GM12878 (cell line): ENCODE measurements around the gene KRT78. TPM values are rescaled to one million over a fixed set of nuclear protein-coding genes. Genes with fewer than 3 reads are reported as not detected.

Source experiments
- ATAC-seq: fragments of 200-7000 bp; cut with Tn5 transposase; 3 replicates; pipeline ENCODE4 v1.9.1; 2020; ENCODE audit warnings: mild to moderate bottlenecking, moderate library complexity
- BruUV-seq: library from RNA; stranded (reverse); fragments of 400-500 nt; replicated peaks from 2 replicates; lab custom pipeline; 2021; lab: Mats Ljungman, UMichigan
- CTCF ChIA-PET: fragments of 300-600 bp; sonication (Branson Sonifier 250); formaldehyde crosslinking; extraction: SDS; loops from one replicate; lab custom pipeline; 2021; ENCODE audit warnings: inconsistent platforms; lab: Yijun Ruan, JAX
- POLR2A ChIA-PET: fragments of 350-600 bp; formaldehyde crosslinking; extraction: SDS; loops from one replicate; lab custom pipeline; 2021; ENCODE audit warnings: inconsistent platforms; lab: Charles Lee
- RAD21 ChIA-PET: fragments of 300-600 bp; sonication (Branson Sonifier 250); formaldehyde crosslinking; loops from one replicate; lab custom pipeline; 2023; ENCODE audit warnings: antibody characterized with exemption; ENCODE audit not compliant: unreplicated experiment; lab: Charles Lee
- SMC1A ChIA-PET: fragments of 300-600 bp; sonication (Branson Sonifier 250); formaldehyde crosslinking; loops from one replicate; lab custom pipeline; 2023; ENCODE audit not compliant: unreplicated experiment, uncharacterized antibody; lab: Charles Lee
- DNase-seq: peaks from one replicate; pipeline ENCODE4 v3.0.0-alpha.2; 2011; ENCODE audit warnings: low read depth, low spot score
- FAIRE-seq: peaks from 3 replicates; lab custom pipeline; 2011; peaks lifted over from hg19 to GRCh38; lab: Jason Lieb, UNC
- H2AFZ ChIP-seq: 2 replicates; pipeline ENCODE4 v1.6.0; 2011; ENCODE audit warnings: low read depth, low read length, control low read depth; ENCODE audit not compliant: control insufficient read depth
- H3K27ac ChIP-seq: 2 replicates; pipeline ENCODE4 v1.5.1; 2011; ENCODE audit warnings: control low read depth; ENCODE audit not compliant: control insufficient read depth, insufficient read depth
- H3K27me3 ChIP-seq, 2 experiments: replicated peaks in 1 of 2; 2 replicates each; pipeline versions ENCODE4 v1.6.0 to v1.6.1; 2011; ENCODE audit warnings: low read length in 1 of 2; ENCODE audit not compliant: control insufficient read depth in 2 of 2, insufficient read depth in 2 of 2
- H3K36me3 ChIP-seq, 2 experiments: 2 replicates each; pipeline ENCODE4 v1.5.1; 2011; ENCODE audit warnings: low read length in 1 of 2; ENCODE audit not compliant: control insufficient read depth in 2 of 2, insufficient read depth in 2 of 2
- H3K4me1 ChIP-seq: 2 replicates; pipeline ENCODE4 v1.6.1; 2011; ENCODE audit warnings: mild to moderate bottlenecking, low read length, moderate library complexity, mixed read lengths; ENCODE audit not compliant: control insufficient read depth, insufficient read depth
- H3K4me2 ChIP-seq: 2 replicates; pipeline ENCODE4 v1.6.0; 2011; ENCODE audit warnings: control low read depth; ENCODE audit not compliant: control insufficient read depth, insufficient read depth
- H3K4me3 ChIP-seq: fragments of 200-600 bp; sonication (generic); 2 replicates; pipeline ENCODE4 v1.5.1; 2016
- H3K79me2 ChIP-seq: 2 replicates; pipeline ENCODE4 v1.6.0; 2011; ENCODE audit warnings: low read length; ENCODE audit not compliant: control insufficient read depth, insufficient read depth
- H3K9ac ChIP-seq: 2 replicates; pipeline ENCODE4 v1.8.0; 2011; ENCODE audit warnings: low read length, control low read depth, mixed read lengths; ENCODE audit not compliant: control insufficient read depth, insufficient read depth
- H3K9me3 ChIP-seq: replicated peaks from 3 replicates; pipeline ENCODE4 v1.5.1; 2011; ENCODE audit warnings: mild to moderate bottlenecking, low read length; ENCODE audit not compliant: control insufficient read depth, insufficient read depth
- H4K20me1 ChIP-seq: 2 replicates; pipeline ENCODE4 v1.6.0; 2011; ENCODE audit not compliant: control insufficient read depth, insufficient read depth
- BCL11A ChIP-seq: IDR thresholded peaks from 2 replicates; pipeline ENCODE4 v1.6.1; 2011; ENCODE audit warnings: low read depth, low read length
- EED ChIP-seq: sonication (generic); IDR thresholded peaks from 2 replicates; pipeline ENCODE4 v1.6.1; 2016; ENCODE audit warnings: antibody characterized with exemption, low read depth
- MTA3 ChIP-seq: IDR thresholded peaks from 2 replicates; pipeline ENCODE4 v1.6.1; 2012; ENCODE audit warnings: low read length, inconsistent platforms, borderline replicate concordance
- NRF1 ChIP-seq: conservative IDR thresholded peaks from 2 replicates; pipeline ENCODE4 v1.6.1; 2011; ENCODE audit warnings: mild to moderate bottlenecking, low read depth, low read length, improper control_type of control experiment
- RUNX3 ChIP-seq: IDR thresholded peaks from 2 replicates; pipeline ENCODE4 v1.6.1; 2012; ENCODE audit warnings: low read length, inconsistent platforms
- SREBF2 ChIP-seq: IDR thresholded peaks from 2 replicates; pipeline ENCODE4 v1.6.1; 2012; ENCODE audit warnings: mild to moderate bottlenecking, low read length
- ZNF207 ChIP-seq: fragments of 450-650 bp; IDR thresholded peaks from 2 replicates; pipeline ENCODE4 v1.6.1; 2014; ENCODE audit warnings: antibody characterized with exemption, mild to moderate bottlenecking, borderline replicate concordance
- WGBS: methylation state at CpG from one replicate; pipeline ENCODE4 v1.1.6; 2016; ENCODE audit warnings: low lambda C conversion rate; ENCODE audit not compliant: insufficient replicate concordance, insufficient coverage; ENCODE audit errors: missing lambda C conversion rate; 5-methylcytosine and 5-hydroxymethylcytosine counted together
- in situ Hi-C: fragments of 300-500 bp; cut with MboI; formaldehyde crosslinking; loops from 9 replicates; pipeline ENCODE4 v1.14.3; 2018; ENCODE audit warnings: mixed read lengths
- intact Hi-C: fragments of 100-400 bp; cut with micrococcal nuclease; formaldehyde crosslinking; loops from one replicate; pipeline ENCODE4 v1.14.2; 2022; ENCODE audit not compliant: unreplicated experiment
- polyA plus RNA-seq, 11 experiments: library from polyadenylated mRNA; depleted of rRNA in 4 of 11; unstranded in 6 of 11; stranded (reverse) in 5 of 11; fragments of >200 nt; fragmentation: Nextera tagmentation in 4 of 11; fragmentation: Illumina TruSeq in 1 of 11; extraction: Ambion mirVana in 4 of 11; extraction: Trizol in 1 of 11; gene quantifications; 1 replicate in 1 of 11; 2 replicates in 10 of 11; pipeline versions ENCODE4 v1.2.1 to v1.2.3, GENCODE V29; 2011 to 2016; ENCODE audit warnings: inconsistent platforms in 2 of 11, missing spikeins in 2 of 11, low read depth in 1 of 11
- total RNA-seq, 4 experiments: library from RNA; depleted of rRNA in 3 of 4; stranded (reverse); fragments of >200 nt in 3 of 4; fragmentation: Illumina TruSeq in 1 of 4; extraction: Trizol in 1 of 4; gene quantifications; 2 replicates each; pipeline versions ENCODE4 v1.2.1 to v1.2.3, GENCODE V29; 2013 to 2021

KRT78 gene
- total and polyA plus RNA-seq, 10 of the 15 experiments (the other 5 are each of a cell fraction or from before 2014, with no cell fraction given), result 0.07 TPM; not detected in 9

GRCh38 chr12:52831251-52831650 is 17.5 kb downstream of the KRT78 start:
- Histone ChIP-seq H3K27me3 (peaks cover 4 to 7% of the 10 kb centered on the region in 2 experiments; a peak in 3 of 4 replicates), H3K36me3 (no peaks in the 10 kb centered on the region), H3K27ac (no peak overlapping the region), H3K4me2 (no peak overlapping the region), H3K4me1 (no peaks in the 10 kb centered on the region), H3K9me3 (no peaks in the 10 kb centered on the region), H2AFZ (no peak overlapping the region), H3K79me2 (no peaks in the 10 kb centered on the region), H3K9ac (no peak overlapping the region), H3K4me3 (no peak overlapping the region), H4K20me1 (no peaks in the 10 kb centered on the region)
- FAIRE-seq (no peak), ATAC-seq (no peak), DNase-seq (no peak)
- CTCF ChIA-PET, result no interaction called here
- TF ChIP-seq NRF1 (no peak), ZNF207 (no peak)
- WGBS, result 20% methylated on average over 7 of the region's 7 CpGs
- POLR2A ChIA-PET, result no interaction called here
- RAD21 ChIA-PET, result no interaction called here
- intact Hi-C loops, result no loop called here
- SMC1A ChIA-PET, result no interaction called here
- BruUV-seq, result no TSS peak
- in situ Hi-C loops, result no loop called here

- Histone ChIP-seq H3K4me2 (no peak overlapping the region), H3K27ac (no peak overlapping the region), H3K4me1 (no peaks in the 10 kb centered on the region), H3K27me3 (peaks cover 0 to 5% of the 10 kb centered on the region in 2 experiments; a peak in 2 of 4 replicates), H3K9ac (no peak overlapping the region), H3K79me2 (no peaks in the 10 kb centered on the region), H4K20me1 (no peaks in the 10 kb centered on the region), H3K36me3 (no peaks in the 10 kb centered on the region), H3K4me3 (no peak overlapping the region), H2AFZ (no peak overlapping the region), H3K9me3 (no peaks in the 10 kb centered on the region)
- ChIA-PET POLR2A (no interaction called here), RAD21 (no interaction called here), CTCF (no interaction called here), SMC1A (no interaction called here)
- ATAC-seq (no peak), DNase-seq (no peak), FAIRE-seq (no peak)
- intact Hi-C loops (no loop called here), in situ Hi-C loops (no loop called here)
- BruUV-seq, result no TSS peak
- no peak for TF ChIP-seq EED
- TF ChIP-seq BCL11A, result no peak
- TF ChIP-seq SREBF2, result no peak
- TF ChIP-seq MTA3, result no peak
- TF ChIP-seq RUNX3, result no peak
- 10% methylated on average over 8 of the region's 8 CpGs for WGBS
Observed at GRCh38 chr12:52829986-52830770, 18.6 kb downstream of the KRT78 start.
